Suprapubic skin (tissue), 4 donors: ENCODE measurements around the gene HEXD.

ENCODE experiments used
- POLR2A ChIP-seq, 2 donors: fragments of 450-650 bp; IDR thresholded peaks; one replicate each; pipeline ENCODE4 v1.6.1; 2017; ENCODE audit warnings: antibody characterized with exemption in 2 of 2, mild to moderate bottlenecking in 2 of 2, moderate library complexity in 2 of 2
- POLR2AphosphoS5 ChIP-seq, 3 donors: sonication (generic); formaldehyde crosslinking; IDR thresholded peaks; one replicate each; pipeline ENCODE4 v1.6.1; 2017; ENCODE audit warnings: antibody characterized with exemption in 3 of 3
- TF ChIP-seq, protein P1 (sequence below), 2 donors: fragments of 200-600 bp in 1 of 2; fragments of 450-650 bp in 1 of 2; sonication (generic) in 1 of 2; IDR thresholded peaks; one replicate each; pipeline ENCODE4 v1.5.1; 2016 to 2019; ENCODE audit warnings: antibody characterized with exemption in 2 of 2, mild to moderate bottlenecking in 1 of 2, moderate library complexity in 1 of 2

DNA sequence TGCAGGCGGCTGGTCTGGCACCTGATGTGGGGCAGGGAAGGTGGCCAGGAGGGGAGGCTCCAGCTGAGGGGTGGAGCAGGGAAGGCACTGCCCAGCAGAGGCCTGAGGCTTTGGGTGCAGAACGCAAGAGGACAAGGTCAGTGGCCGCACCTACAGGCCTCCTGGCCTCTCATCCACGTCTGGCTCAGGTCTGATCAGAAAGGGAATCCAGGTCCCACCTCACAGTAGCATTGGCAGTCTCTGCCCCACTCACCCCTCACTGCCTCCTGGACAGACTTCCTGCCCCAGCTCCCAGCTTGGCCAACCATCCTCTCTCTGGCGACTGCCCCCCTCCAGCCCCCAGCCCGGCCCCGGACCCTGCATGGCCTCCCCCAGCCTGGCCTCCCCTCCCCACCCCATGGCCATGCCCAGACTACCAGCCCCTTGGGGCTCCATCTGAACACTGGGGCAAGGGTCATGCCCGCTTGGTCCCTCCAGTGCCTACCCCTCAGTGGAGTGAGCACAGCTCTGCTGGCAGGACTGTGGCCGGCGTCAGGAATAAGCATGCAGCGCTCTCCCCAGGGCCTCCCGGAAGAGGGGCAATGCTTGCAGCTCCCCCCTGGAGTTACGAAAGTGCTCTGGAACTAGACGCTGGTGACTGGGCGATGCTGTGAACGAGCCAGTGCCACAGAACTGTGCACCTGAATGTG lies 42.0 kb upstream of the HEXD start:
- TF ChIP-seq, protein P1, sequence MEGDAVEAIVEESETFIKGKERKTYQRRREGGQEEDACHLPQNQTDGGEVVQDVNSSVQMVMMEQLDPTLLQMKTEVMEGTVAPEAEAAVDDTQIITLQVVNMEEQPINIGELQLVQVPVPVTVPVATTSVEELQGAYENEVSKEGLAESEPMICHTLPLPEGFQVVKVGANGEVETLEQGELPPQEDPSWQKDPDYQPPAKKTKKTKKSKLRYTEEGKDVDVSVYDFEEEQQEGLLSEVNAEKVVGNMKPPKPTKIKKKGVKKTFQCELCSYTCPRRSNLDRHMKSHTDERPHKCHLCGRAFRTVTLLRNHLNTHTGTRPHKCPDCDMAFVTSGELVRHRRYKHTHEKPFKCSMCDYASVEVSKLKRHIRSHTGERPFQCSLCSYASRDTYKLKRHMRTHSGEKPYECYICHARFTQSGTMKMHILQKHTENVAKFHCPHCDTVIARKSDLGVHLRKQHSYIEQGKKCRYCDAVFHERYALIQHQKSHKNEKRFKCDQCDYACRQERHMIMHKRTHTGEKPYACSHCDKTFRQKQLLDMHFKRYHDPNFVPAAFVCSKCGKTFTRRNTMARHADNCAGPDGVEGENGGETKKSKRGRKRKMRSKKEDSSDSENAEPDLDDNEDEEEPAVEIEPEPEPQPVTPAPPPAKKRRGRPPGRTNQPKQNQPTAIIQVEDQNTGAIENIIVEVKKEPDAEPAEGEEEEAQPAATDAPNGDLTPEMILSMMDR (IDR thresholded peaks at IDR 0.05): no peak
- TF ChIP-seq POLR2AphosphoS5 (IDR thresholded peaks at IDR 0.05) (no peak), POLR2A (IDR thresholded peaks at IDR 0.05) (no peak)
